Chondrocyte (in vitro differentiated cells): ENCODE data around the gene SLC49A3. TPM values are rescaled to one million over a fixed set of nuclear protein-coding genes. Genes with fewer than 3 reads are reported as not detected.
"Not testable (repeated sequence)": the region's sequence is repeated elsewhere in the genome, so short reads cannot be mapped to it uniquely, and the experiment has no call there.

Source experiments
- DNase-seq: peaks from one replicate; pipeline ENCODE4 v3.0.0; 2021; ENCODE audit warnings: mixed read lengths, low spot score
- H3K27ac Mint-ChIP-seq: one replicate; pipeline ENCODE4 v1.8.0; 2021; ENCODE audit warnings: mild to moderate bottlenecking, moderate library complexity, mixed read lengths; ENCODE audit not compliant: unreplicated experiment
- H3K27me3 Mint-ChIP-seq: 2 replicates; pipeline ENCODE4 v1.8.0; 2021; ENCODE audit warnings: low read depth, mixed read lengths
- H3K36me3 Mint-ChIP-seq: 2 replicates; pipeline ENCODE4 v1.8.0; 2021; ENCODE audit warnings: low read depth, mixed read lengths
- H3K4me1 Mint-ChIP-seq: 2 replicates; pipeline ENCODE4 v1.8.0; 2021; ENCODE audit warnings: low read depth, mild to moderate bottlenecking, mixed read lengths
- H3K4me3 Mint-ChIP-seq: one replicate; pipeline ENCODE4 v1.8.0; 2021; ENCODE audit warnings: mild to moderate bottlenecking, moderate library complexity, mixed read lengths; ENCODE audit not compliant: unreplicated experiment
- H3K9me3 Mint-ChIP-seq: 2 replicates; pipeline ENCODE4 v1.8.0; 2021; ENCODE audit warnings: low read depth, mixed read lengths
- CTCF ChIP-seq: fragments of 200-600 bp; sonication (generic); IDR thresholded peaks from 2 replicates; pipeline ENCODE4 v1.5.0; 2021; ENCODE audit warnings: antibody characterized with exemption, mild to moderate bottlenecking, moderate library complexity
- total RNA-seq: library from RNA; stranded (reverse); gene quantifications from 3 replicates; pipeline ENCODE4 v1.2.1, GENCODE V29; 2021

SLC49A3 gene
- total RNA-seq, 1 donor from 2014 or later: 1.3 TPM

DNA sequence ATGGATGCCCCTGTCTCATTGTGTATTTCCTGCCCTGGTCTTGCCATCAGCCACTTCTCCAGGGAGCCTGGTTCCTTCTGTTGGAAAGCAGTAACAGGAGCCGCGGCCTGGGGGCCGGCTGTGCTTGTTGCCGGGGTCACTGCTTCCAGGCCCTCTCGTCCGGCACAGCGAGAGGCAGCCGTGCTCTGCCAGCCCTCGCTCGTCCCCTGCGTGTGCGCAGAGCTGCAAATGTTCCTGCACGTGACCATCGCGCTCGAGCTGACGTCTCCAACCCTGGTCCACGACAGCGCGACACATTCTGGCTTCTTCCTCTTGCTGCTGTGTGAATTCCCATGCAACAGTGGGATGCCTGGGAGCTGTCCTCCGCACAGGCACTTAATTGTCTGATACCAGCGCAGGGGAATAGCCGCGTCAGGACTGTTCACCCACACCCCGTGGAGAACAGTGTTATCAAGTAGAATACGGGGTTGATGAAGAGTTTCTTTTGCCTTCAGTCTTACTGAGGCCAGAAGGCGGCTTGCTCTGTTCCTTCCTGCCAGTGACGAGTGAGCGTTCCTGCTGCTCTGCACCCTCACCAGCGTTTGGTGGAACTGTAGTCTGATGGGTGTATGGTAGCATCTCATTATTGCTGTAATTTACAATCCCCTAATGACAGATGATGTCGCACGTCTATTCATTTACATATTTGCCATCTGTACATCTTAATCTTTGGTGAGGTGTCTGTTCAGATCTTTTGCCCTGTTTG, 51.2 kb downstream of the SLC49A3 start:
- DNase-seq: peak; percentile 68
- Mint-ChIP-seq H3K27ac (no peak overlapping the region), H3K9me3 (peaks cover 7% of the 10 kb centered on the region), H3K4me1 (peaks cover 8% of the 10 kb centered on the region), H3K4me3 (peak overlapping the region; percentile 20), H3K36me3 (peaks cover 1% of the 10 kb centered on the region), H3K27me3 (peaks cover 11% of the 10 kb centered on the region)
- TF ChIP-seq CTCF: no peak

DNA sequence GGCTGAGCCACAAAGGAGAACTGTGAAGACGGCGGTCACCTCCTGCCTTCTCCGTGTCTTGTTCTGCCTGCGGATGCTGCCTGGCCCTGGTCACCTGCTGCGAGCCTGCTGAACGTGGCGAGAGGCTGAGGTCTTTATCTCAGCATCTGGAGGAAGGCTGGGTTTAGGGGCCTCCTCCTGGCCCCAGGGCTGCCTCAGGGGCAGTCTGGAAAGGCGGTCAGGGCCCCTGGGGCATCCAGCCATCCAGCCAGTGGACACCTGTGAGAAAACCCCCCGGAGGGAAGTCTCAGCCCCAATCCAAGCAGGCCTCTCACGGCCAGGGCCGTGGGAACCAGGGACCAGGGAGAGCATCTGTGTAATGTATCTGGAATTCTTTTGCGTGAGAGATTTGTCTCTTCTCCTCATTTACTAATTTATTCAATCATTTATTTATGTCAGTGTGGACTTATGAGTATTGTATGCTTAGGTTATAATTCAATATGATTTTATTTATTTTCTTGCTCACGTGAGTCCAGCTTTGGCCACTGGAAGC, 52.3 kb downstream of the SLC49A3 start:
- Mint-ChIP-seq H3K4me3 (no peak overlapping the region), H3K27ac (no peak overlapping the region), H3K36me3 (peaks cover 1% of the 10 kb centered on the region), H3K27me3 (peaks cover 11% of the 10 kb centered on the region), H3K9me3 (peaks cover 14% of the 10 kb centered on the region), H3K4me1 (peaks cover 8% of the 10 kb centered on the region)
- TF ChIP-seq CTCF: no peak
- peak; percentile 64 for DNase-seq

DNA sequence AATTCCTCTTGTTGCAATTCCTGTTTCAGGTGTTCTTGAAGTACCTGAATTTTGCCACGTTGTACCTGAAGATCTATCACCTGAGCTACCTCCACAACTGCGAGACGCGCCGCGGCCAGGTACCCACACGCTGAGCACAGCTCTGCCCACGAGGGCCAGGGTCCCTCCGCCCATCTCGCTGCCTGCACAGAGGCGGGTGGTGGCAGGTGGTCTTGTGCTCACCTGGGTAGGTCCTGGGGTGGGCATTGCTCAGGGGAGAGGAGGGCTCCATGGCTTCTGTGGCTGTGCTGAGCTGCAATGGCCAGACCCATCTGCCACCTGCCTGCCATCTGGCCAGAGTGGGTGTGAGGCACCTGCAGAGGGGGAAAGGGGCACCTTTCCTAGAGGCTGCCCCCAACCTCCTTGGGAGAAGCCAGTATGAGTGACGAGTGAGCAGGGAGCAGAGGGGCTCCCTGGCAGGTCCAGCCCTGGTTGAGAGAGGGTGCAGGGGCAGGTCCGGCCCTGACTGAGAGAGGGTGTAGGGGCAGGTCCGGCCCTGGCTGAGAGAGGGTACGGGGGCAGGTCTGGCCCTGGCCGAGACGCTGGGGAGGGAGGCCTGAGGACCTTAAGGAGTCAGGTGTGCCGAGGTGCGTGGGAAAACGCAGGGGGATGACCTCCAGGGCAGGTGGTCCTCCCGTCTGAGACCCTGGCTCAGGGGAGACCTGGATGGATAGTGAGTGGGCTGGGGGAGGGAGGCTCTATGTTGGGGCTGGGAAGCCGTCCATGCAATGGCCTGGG, 52.9 kb downstream of the SLC49A3 start:
- TF ChIP-seq CTCF: no peak
- H3K27ac Mint-ChIP-seq: no peak overlapping the region

DNA sequence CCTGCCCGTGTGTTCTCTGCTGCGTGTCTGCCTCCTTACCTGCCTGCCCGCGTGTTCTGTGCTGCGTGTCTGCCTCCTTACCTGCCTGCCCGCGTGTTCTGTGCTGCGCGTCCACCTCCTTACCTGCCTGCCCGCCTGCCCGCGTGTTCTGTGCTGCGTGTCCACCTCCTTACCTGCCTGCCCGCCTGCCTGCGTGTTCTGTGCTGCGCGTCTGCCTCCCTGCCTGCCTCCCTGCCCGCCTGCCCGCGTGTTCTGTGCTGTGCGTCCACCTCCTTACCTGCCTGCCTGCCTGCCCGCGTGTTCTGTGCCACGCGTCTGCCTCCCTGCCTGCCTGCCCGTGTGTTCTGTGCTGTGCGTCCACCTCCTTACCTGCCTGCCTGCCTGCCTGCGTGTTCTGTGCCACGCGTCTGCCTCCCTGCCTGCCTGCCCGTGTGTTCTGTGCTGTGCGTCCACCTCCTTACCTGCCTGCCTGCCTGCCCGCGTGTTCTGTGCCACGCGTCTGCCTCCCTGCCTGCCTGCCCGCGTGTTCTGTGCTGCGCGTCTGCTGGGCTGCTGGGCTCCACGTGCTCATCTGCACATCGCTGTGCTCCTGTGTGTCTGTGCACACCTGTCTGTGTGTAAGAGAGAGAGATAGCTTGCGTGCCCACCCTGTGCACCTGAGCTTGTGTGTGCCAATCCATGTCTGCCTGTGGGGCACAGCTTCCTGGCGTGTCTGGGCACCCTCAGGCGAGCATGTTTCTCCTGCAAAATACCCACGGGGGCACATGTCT, 53.7 kb downstream of the SLC49A3 start:
- not testable (repeated sequence) for H3K27ac Mint-ChIP-seq, H3K9me3 Mint-ChIP-seq, H3K4me1 Mint-ChIP-seq, H3K4me3 Mint-ChIP-seq, H3K36me3 Mint-ChIP-seq
- peaks cover 19% of the 10 kb centered on the region for H3K27me3 Mint-ChIP-seq
- DNase-seq: peak; percentile 77

More for the DNA sequence above, 52.9 kb downstream of the SLC49A3 start:
- Mint-ChIP-seq H3K36me3 (peaks cover 1% of the 10 kb centered on the region), H3K27me3 (peaks cover 12% of the 10 kb centered on the region), H3K4me3 (no peak overlapping the region), H3K4me1 (peaks cover 8% of the 10 kb centered on the region), H3K9me3 (peaks cover 14% of the 10 kb centered on the region)
- peak; percentile 85 for DNase-seq

- Mint-ChIP-seq H3K27me3 (peaks cover 25% of the 10 kb centered on the region), H3K27ac (no peak overlapping the region), H3K9me3 (peaks cover 9% of the 10 kb centered on the region), H3K4me1 (peaks cover 8% of the 10 kb centered on the region), H3K36me3 (peaks cover 1% of the 10 kb centered on the region), H3K4me3 (no peak overlapping the region)
- peak; percentile 84 for DNase-seq
- no peak for TF ChIP-seq CTCF
Measured at GRCh38 chr4:634599-634985, 54.4 kb downstream of the SLC49A3 start.
